ENCODE data around the gene RELL2.

- TF ChIP-seq, protein P1, sequence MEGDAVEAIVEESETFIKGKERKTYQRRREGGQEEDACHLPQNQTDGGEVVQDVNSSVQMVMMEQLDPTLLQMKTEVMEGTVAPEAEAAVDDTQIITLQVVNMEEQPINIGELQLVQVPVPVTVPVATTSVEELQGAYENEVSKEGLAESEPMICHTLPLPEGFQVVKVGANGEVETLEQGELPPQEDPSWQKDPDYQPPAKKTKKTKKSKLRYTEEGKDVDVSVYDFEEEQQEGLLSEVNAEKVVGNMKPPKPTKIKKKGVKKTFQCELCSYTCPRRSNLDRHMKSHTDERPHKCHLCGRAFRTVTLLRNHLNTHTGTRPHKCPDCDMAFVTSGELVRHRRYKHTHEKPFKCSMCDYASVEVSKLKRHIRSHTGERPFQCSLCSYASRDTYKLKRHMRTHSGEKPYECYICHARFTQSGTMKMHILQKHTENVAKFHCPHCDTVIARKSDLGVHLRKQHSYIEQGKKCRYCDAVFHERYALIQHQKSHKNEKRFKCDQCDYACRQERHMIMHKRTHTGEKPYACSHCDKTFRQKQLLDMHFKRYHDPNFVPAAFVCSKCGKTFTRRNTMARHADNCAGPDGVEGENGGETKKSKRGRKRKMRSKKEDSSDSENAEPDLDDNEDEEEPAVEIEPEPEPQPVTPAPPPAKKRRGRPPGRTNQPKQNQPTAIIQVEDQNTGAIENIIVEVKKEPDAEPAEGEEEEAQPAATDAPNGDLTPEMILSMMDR (conservative IDR thresholded peaks at IDR 0.05 in 1 of 2, IDR thresholded peaks at IDR 0.05 in 1 of 2; ENCODE audit: extremely low read depth in 1 of 2, insufficient read depth in 1 of 2, low read depth in 1 of 2, low read length in 2 of 2), result no peak
- TF ChIP-seq EZH2 (IDR thresholded peaks at IDR 0.05; ENCODE audit: borderline replicate concordance, low read length), result no peak
These were observed 32.7 kb upstream of the RELL2 start for GRCh38 chr5:141603923-141604717.
